ENCODE data around the gene OR5AC2. TPM values are rescaled to one million over a fixed set of nuclear protein-coding genes. Genes with fewer than 3 reads are reported as not detected.

Gene OR5AC2
- total and polyA plus RNA-seq, 10 donors: not detected

- no peak for DNase-seq
- no peak overlapping the region for H3K27ac ChIP-seq
- no peaks in the 10 kb centered on the region for H3K36me3 ChIP-seq
- H3K4me1 ChIP-seq: peaks cover 0 to 8% (median 3%) of the 10 kb centered on the region in 6 donors
- no peak for TF ChIP-seq POLR2A (IDR thresholded peaks at IDR 0.05)
- TF ChIP-seq POLR2AphosphoS5 (IDR thresholded peaks at IDR 0.05): no peak
- TF ChIP-seq, protein P1, sequence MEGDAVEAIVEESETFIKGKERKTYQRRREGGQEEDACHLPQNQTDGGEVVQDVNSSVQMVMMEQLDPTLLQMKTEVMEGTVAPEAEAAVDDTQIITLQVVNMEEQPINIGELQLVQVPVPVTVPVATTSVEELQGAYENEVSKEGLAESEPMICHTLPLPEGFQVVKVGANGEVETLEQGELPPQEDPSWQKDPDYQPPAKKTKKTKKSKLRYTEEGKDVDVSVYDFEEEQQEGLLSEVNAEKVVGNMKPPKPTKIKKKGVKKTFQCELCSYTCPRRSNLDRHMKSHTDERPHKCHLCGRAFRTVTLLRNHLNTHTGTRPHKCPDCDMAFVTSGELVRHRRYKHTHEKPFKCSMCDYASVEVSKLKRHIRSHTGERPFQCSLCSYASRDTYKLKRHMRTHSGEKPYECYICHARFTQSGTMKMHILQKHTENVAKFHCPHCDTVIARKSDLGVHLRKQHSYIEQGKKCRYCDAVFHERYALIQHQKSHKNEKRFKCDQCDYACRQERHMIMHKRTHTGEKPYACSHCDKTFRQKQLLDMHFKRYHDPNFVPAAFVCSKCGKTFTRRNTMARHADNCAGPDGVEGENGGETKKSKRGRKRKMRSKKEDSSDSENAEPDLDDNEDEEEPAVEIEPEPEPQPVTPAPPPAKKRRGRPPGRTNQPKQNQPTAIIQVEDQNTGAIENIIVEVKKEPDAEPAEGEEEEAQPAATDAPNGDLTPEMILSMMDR (IDR thresholded peaks at IDR 0.05 in 8 of 11, conservative IDR thresholded peaks at IDR 0.05 in 3 of 11): no peak
- no peak overlapping the region for H3K4me3 ChIP-seq
- intact Hi-C loops (cut with DNase I; ENCODE audit: low total_unique reads): loop anchor here (5.0 kb wide), 1 partner anchor 291 kb away; no protein-coding TSS in a partner anchor
- peaks cover 0 to 17% (median 13%) of the 10 kb centered on the region in 8 donors for H3K9me3 ChIP-seq
- WGBS, 5 donors: 80 to 100% (median 89%) methylated on average over 1 of the region's 1 CpG
- H3K27me3 ChIP-seq (replicated peaks in 1 of 7): peaks cover 0 to 26% (median 0%) of the 10 kb centered on the region in 7 donors
These were observed 45.6 kb upstream of the OR5AC2 start for GRCh38 chr3:98041350-98041749.

DNA sequence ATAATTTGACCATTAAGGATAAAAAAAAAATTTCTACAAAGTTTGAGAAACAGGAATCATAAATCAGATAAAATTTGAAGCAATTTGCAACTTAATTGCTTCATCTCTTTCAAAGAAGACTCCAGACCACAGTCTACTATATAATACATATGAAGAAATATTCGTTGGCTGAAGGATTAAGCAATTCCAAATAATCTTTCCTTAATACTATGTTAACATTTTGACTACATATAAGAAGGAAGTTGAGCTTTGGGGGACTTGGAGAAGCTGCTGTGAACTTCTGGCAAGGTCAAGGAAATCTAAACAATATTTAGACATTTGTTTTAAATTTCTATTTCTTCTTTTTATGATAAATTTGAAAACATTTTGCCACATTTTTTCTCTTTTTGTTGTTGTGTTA is 38.4 kb upstream of the OR5AC2 start:
- no peak for DNase-seq
- intact Hi-C loops (cut with DNase I; ENCODE audit: low total_unique reads): no loop called here
- Histone ChIP-seq H3K9me3 (no peaks in the 10 kb centered on the region), H3K36me3 (no peaks in the 10 kb centered on the region), H3K27ac (no peak overlapping the region), H3K4me3 (no peak overlapping the region), H3K4me1 (no peaks in the 10 kb centered on the region), H3K27me3 (replicated peaks in 1 of 7) (peaks cover 0 to 10% (median 0%) of the 10 kb centered on the region in 7 donors)
- 15 to 54% (median 33%) methylated on average over 1 of the region's 1 CpG for WGBS, 5 donors
- TF ChIP-seq, protein P1 (IDR thresholded peaks at IDR 0.05 in 8 of 11, conservative IDR thresholded peaks at IDR 0.05 in 3 of 11): no peak
- TF ChIP-seq POLR2A (IDR thresholded peaks at IDR 0.05) (no peak), POLR2AphosphoS5 (IDR thresholded peaks at IDR 0.05) (no peak)

GRCh38 chr3:98049271-98049670 is 37.7 kb upstream of the OR5AC2 start:
- no peak for DNase-seq
- no peak for TF ChIP-seq POLR2A (IDR thresholded peaks at IDR 0.05)
- TF ChIP-seq, protein P1 (IDR thresholded peaks at IDR 0.05 in 8 of 11, conservative IDR thresholded peaks at IDR 0.05 in 3 of 11): no peak
- no peak for TF ChIP-seq POLR2AphosphoS5 (IDR thresholded peaks at IDR 0.05)
- no peaks in the 10 kb centered on the region for H3K9me3 ChIP-seq
- H3K4me1 ChIP-seq: no peaks in the 10 kb centered on the region
- intact Hi-C loops (cut with DNase I; ENCODE audit: low total_unique reads): no loop called here
- no peak overlapping the region for H3K27ac ChIP-seq
- H3K36me3 ChIP-seq: no peaks in the 10 kb centered on the region
- no peak overlapping the region for H3K4me3 ChIP-seq
- peaks cover 0 to 10% (median 0%) of the 10 kb centered on the region in 7 donors for H3K27me3 ChIP-seq (replicated peaks in 1 of 7)
- WGBS, 5 donors: 73 to 86% (median 83%) methylated on average over 1 of the region's 1 CpG

- no peak for TF ChIP-seq POLR2A (IDR thresholded peaks at IDR 0.05)
- TF ChIP-seq, protein P1 (IDR thresholded peaks at IDR 0.05 in 8 of 11, conservative IDR thresholded peaks at IDR 0.05 in 3 of 11): no peak
- TF ChIP-seq POLR2AphosphoS5 (IDR thresholded peaks at IDR 0.05): no peak
- Histone ChIP-seq H3K27me3 (replicated peaks in 1 of 7) (no peaks in the 10 kb centered on the region), H3K4me3 (no peak overlapping the region), H3K4me1 (no peaks in the 10 kb centered on the region), H3K27ac (no peak overlapping the region), H3K9me3 (no peaks in the 10 kb centered on the region), H3K36me3 (no peaks in the 10 kb centered on the region)
- no peak for DNase-seq
- intact Hi-C loops (cut with DNase I; ENCODE audit: low total_unique reads): no loop called here
These were observed 30.9 kb upstream of the OR5AC2 start for GRCh38 chr3:98056035-98056434.
